Neuronal stem cell (in vitro differentiated cells): ENCODE measurements around the gene LRP1.

Experiments
- DNase-seq: peaks from one replicate; pipeline ENCODE4 v3.0.0-alpha.2; 2013; ENCODE audit warnings: low spot score
- H2AFZ ChIP-seq: one replicate; pipeline ENCODE4 v1.6.1; 2013; ENCODE audit warnings: mild to moderate bottlenecking, low read length, inconsistent platforms
- H2AK5ac ChIP-seq: 2 replicates; pipeline ENCODE4 v1.6.1; 2013; ENCODE audit warnings: low read depth, mild to moderate bottlenecking, inconsistent platforms, low read length, moderate library complexity, mixed read lengths
- H2BK120ac ChIP-seq: 2 replicates; pipeline ENCODE4 v1.6.1; 2013; ENCODE audit warnings: low read depth, mild to moderate bottlenecking, inconsistent platforms, low read length, moderate library complexity, mixed read lengths
- H2BK12ac ChIP-seq: one replicate; pipeline ENCODE4 v1.6.1; 2013; ENCODE audit warnings: low read length, inconsistent platforms
- H2BK15ac ChIP-seq: 2 replicates; pipeline ENCODE4 v1.6.1; 2013; ENCODE audit warnings: mild to moderate bottlenecking, low read length, inconsistent platforms, mixed read lengths
- H2BK5ac ChIP-seq: one replicate; pipeline ENCODE4 v1.6.1; 2013; ENCODE audit warnings: inconsistent platforms, mild to moderate bottlenecking, low read length, moderate library complexity
- H3K14ac ChIP-seq: one replicate; pipeline ENCODE4 v1.6.1; 2013; ENCODE audit warnings: low read length, inconsistent platforms
- H3K18ac ChIP-seq: 2 replicates; pipeline ENCODE4 v1.6.1; 2013; ENCODE audit warnings: low read length, inconsistent platforms
- H3K23ac ChIP-seq: 2 replicates; pipeline ENCODE4 v1.6.1; 2013; ENCODE audit warnings: low read depth, mild to moderate bottlenecking, mixed read lengths, low read length, inconsistent platforms; ENCODE audit not compliant: poor library complexity
- H3K27ac ChIP-seq: replicated peaks from 3 replicates; pipeline ENCODE4 v1.5.1; 2013; ENCODE audit warnings: low read length, inconsistent platforms
- H3K27me3 ChIP-seq, 3 experiments: 2 replicates each; pipeline ENCODE4 v1.6.1; 2013; ENCODE audit warnings: low read length in 3 of 3, mild to moderate bottlenecking in 2 of 3, inconsistent platforms in 1 of 3, low read depth in 1 of 3, mixed read lengths in 1 of 3, moderate library complexity in 1 of 3; ENCODE audit not compliant: control insufficient read depth in 3 of 3, insufficient read depth in 3 of 3
- H3K36me3 ChIP-seq, 2 donors: replicated peaks in 1 of 2; 2 replicates each; pipeline ENCODE4 v1.6.1; 2013; ENCODE audit warnings: low read length in 2 of 2; ENCODE audit not compliant: control insufficient read depth in 2 of 2, insufficient read depth in 2 of 2
- H3K4ac ChIP-seq: 2 replicates; pipeline ENCODE4 v1.6.1; 2013; ENCODE audit warnings: inconsistent platforms, mild to moderate bottlenecking, low read length, moderate library complexity
- H3K4me1 ChIP-seq, 2 donors: 1 replicate in 1 of 2; 2 replicates in 1 of 2; pipeline ENCODE4 v1.6.1; 2013; ENCODE audit warnings: low read length in 2 of 2, low read depth in 1 of 2; ENCODE audit not compliant: control insufficient read depth in 2 of 2, insufficient read depth in 1 of 2
- H3K4me2 ChIP-seq: one replicate; pipeline ENCODE4 v1.6.1; 2013; ENCODE audit warnings: mild to moderate bottlenecking, low read length, inconsistent platforms; ENCODE audit not compliant: insufficient read depth, poor library complexity, severe bottlenecking
- H3K4me3 ChIP-seq, 2 donors: 2 replicates each; pipeline ENCODE4 v1.5.1; 2013; ENCODE audit warnings: low read length in 2 of 2, mild to moderate bottlenecking in 2 of 2, inconsistent platforms in 1 of 2, moderate library complexity in 1 of 2
- H3K79me1 ChIP-seq: one replicate; pipeline ENCODE4 v1.6.1; 2013; ENCODE audit warnings: low read depth, mild to moderate bottlenecking, inconsistent platforms, low read length, moderate library complexity
- H3K9ac ChIP-seq: one replicate; pipeline ENCODE4 v1.6.1; 2013; ENCODE audit warnings: mild to moderate bottlenecking, low read depth, low read length, inconsistent platforms; ENCODE audit not compliant: poor library complexity
- H3K9me3 ChIP-seq, 2 donors: replicated peaks in 1 of 2; 2 replicates each; pipeline versions ENCODE3 to v1.6.1; 2013; ENCODE audit warnings: low read length in 2 of 2, mild to moderate bottlenecking in 2 of 2, inconsistent platforms in 1 of 2, low read depth in 1 of 2, mixed read lengths in 1 of 2, moderate library complexity in 1 of 2; ENCODE audit not compliant: control insufficient read depth in 2 of 2, insufficient read depth in 1 of 2
- H4K8ac ChIP-seq: one replicate; pipeline ENCODE4 v1.6.1; 2013; ENCODE audit warnings: low read depth, mild to moderate bottlenecking, inconsistent platforms, low read length, moderate library complexity
- H4K91ac ChIP-seq: one replicate; pipeline ENCODE4 v1.6.1; 2013; ENCODE audit warnings: low read length, low read depth, mild to moderate bottlenecking, inconsistent platforms; ENCODE audit not compliant: poor library complexity
- WGBS, 2 donors: extraction: QIAGEN DNeasy Blood & Tissue Kit; methylation state at CpG; one replicate each; pipeline ENCODE4 v1.1.7; 2013; ENCODE audit warnings: missing lambda C conversion rate in 2 of 2, mixed read lengths in 1 of 2; ENCODE audit not compliant: insufficient read length in 2 of 2, insufficient replicate concordance in 1 of 2; ENCODE audit errors: extremely low coverage in 2 of 2; 5-methylcytosine and 5-hydroxymethylcytosine counted together

LRP1 gene

GRCh38 chr12:57098546-57098945, 29.7 kb upstream of the LRP1 start:
- Histone ChIP-seq H3K79me1 (peaks cover 5% of the 10 kb centered on the region), H2AFZ (no peak overlapping the region), H3K4me1 (peaks cover 25% of the 10 kb centered on the region in 2 donors), H2BK120ac (no peak overlapping the region), H2AK5ac (no peak overlapping the region), H3K18ac (no peak overlapping the region), H3K9ac (no peak overlapping the region), H3K4ac (no peak overlapping the region), H4K91ac (no peak overlapping the region), H3K4me2 (no peak overlapping the region), H3K14ac (no peak overlapping the region), H3K4me3 (no peak overlapping the region), H3K27me3 (no peaks in the 10 kb centered on the region), H3K9me3 (no peaks in the 10 kb centered on the region), H2BK12ac (no peak overlapping the region), H2BK5ac (no peak overlapping the region), H3K23ac (peak overlapping the region; percentile 3), H2BK15ac (no peak overlapping the region), H4K8ac (no peak overlapping the region), H3K36me3 (peaks cover 18 to 74% of the 10 kb centered on the region in 2 donors), H3K27ac (no peak overlapping the region)
- no peak for DNase-seq
- no CpG with 5 or more reads among the region's 1 CpG for WGBS, 2 donors

GRCh38 chr12:57099047-57099714, 29.1 kb upstream of the LRP1 start:
- Histone ChIP-seq H3K4me1 (peaks cover 20 to 22% of the 10 kb centered on the region in 2 donors), H2BK15ac (peak overlapping the region; percentile 69), H3K36me3 (peaks cover 17 to 77% of the 10 kb centered on the region in 2 donors), H3K18ac (no peak overlapping the region), H3K4ac (no peak overlapping the region), H3K4me2 (no peak overlapping the region), H3K27ac (no peak overlapping the region), H3K9me3 (no peaks in the 10 kb centered on the region), H3K27me3 (no peaks in the 10 kb centered on the region), H3K9ac (no peak overlapping the region), H2AK5ac (no peak overlapping the region), H2BK120ac (no peak overlapping the region), H3K14ac (no peak overlapping the region), H2BK5ac (no peak overlapping the region), H4K8ac (no peak overlapping the region), H3K23ac (peak overlapping the region; percentile 3), H3K79me1 (peaks cover 4% of the 10 kb centered on the region), H3K4me3 (no peak overlapping the region), H2BK12ac (peak overlapping the region; percentile 36), H4K91ac (no peak overlapping the region), H2AFZ (no peak overlapping the region)
- WGBS, 2 donors, result no CpG with 5 or more reads among the region's 11 CpGs
- DNase-seq, result no peak

DNA sequence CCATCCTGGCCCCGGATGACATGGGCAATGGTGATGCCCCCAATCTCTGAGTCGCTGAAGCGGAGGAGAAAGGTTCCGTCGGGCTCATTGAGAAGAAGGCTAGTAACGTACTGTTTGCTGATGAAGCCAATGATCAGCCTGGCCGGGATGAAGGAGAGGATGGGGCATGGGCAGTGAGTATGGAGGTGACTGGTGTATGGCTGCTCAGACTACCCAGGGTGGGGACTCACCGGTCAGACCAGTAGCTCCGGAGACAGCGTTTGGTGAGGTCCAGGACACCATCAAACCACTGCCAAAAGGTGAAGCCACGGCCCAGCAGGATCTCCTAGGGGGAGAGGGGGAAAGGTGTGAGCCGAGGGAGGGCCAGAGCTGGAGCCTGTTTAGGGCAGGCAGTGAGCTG, 28.5 kb upstream of the LRP1 start:
- Histone ChIP-seq H3K27me3 (no peaks in the 10 kb centered on the region), H4K91ac (no peak overlapping the region), H2BK120ac (no peak overlapping the region), H2BK5ac (no peak overlapping the region), H2BK12ac (no peak overlapping the region), H3K4me1 (peaks cover 14 to 16% of the 10 kb centered on the region in 2 donors), H3K79me1 (no peaks in the 10 kb centered on the region), H3K9me3 (no peaks in the 10 kb centered on the region), H3K23ac (no peak overlapping the region), H3K4ac (no peak overlapping the region), H3K4me3 (no peak overlapping the region), H3K9ac (no peak overlapping the region), H4K8ac (no peak overlapping the region), H3K18ac (peak overlapping the region; percentile 67), H2AFZ (no peak overlapping the region), H3K27ac (no peak overlapping the region), H3K14ac (no peak overlapping the region), H3K4me2 (no peak overlapping the region), H3K36me3 (peaks cover 11 to 77% of the 10 kb centered on the region in 2 donors), H2AK5ac (peak overlapping the region; percentile 64), H2BK15ac (peak overlapping the region; percentile 69)
- no peak for DNase-seq
- WGBS, 2 donors, result no CpG with 5 or more reads among the region's 12 CpGs

GRCh38 chr12:57101892-57102695, 26.2 kb upstream of the LRP1 start:
- peaks cover 6 to 8% of the 10 kb centered on the region in 2 donors for H3K4me1 ChIP-seq
- H3K4me3 ChIP-seq, result no peak overlapping the region
- no peak overlapping the region for H4K8ac ChIP-seq
- no peak overlapping the region for H4K91ac ChIP-seq
- no peak overlapping the region for H3K4ac ChIP-seq
- no peak overlapping the region for H2BK15ac ChIP-seq
- no peaks in the 10 kb centered on the region for H3K9me3 ChIP-seq
- no peaks in the 10 kb centered on the region for H3K79me1 ChIP-seq
- peaks cover 0 to 77% of the 10 kb centered on the region in 2 donors for H3K36me3 ChIP-seq
- no peak overlapping the region for H3K14ac ChIP-seq
- no peak overlapping the region for H3K23ac ChIP-seq
- H3K4me2 ChIP-seq, result no peak overlapping the region
- no peaks in the 10 kb centered on the region for H3K27me3 ChIP-seq
- no peak overlapping the region for H2BK120ac ChIP-seq
- no peak overlapping the region for H3K27ac ChIP-seq
- no peak overlapping the region for H2BK12ac ChIP-seq
- no peak overlapping the region for H2BK5ac ChIP-seq
- H2AK5ac ChIP-seq, result peak overlapping the region; percentile 73
- no peak for DNase-seq
- H3K9ac ChIP-seq, result peak overlapping the region; percentile 9
- WGBS, 2 donors, result no CpG with 5 or more reads among the region's 15 CpGs
- H2AFZ ChIP-seq, result no peak overlapping the region
- peak overlapping the region; percentile 77 for H3K18ac ChIP-seq
